PC-9 (cell line): ENCODE results near the gene TAOK1.

Experiments used
- CTCF ChIP-seq: fragments of 200-600 bp; sonication (generic); conservative IDR thresholded peaks from 2 replicates; pipeline ENCODE4 v1.6.1; 2017; ENCODE audit warnings: mixed run types, antibody characterized with exemption, mild to moderate bottlenecking, moderate library complexity
- EZH2 ChIP-seq: fragments of 200-600 bp; sonication (generic); IDR thresholded peaks from 2 replicates; pipeline ENCODE4 v1.8.0; 2017; ENCODE audit warnings: antibody characterized with exemption, low read depth

- TF ChIP-seq EZH2 (no peak), CTCF (no peak)
These were observed 32.3 kb upstream of the TAOK1 start for GRCh38 chr17:29357821-29358232.
